NCI-H345 treated with DMSO at 0.1 percent for 48 hours (cell line): Measurements from ENCODE around the gene CFAP97.
A peak's percentile ranks its signal among the peaks of the same experiment; 100 is the strongest.
"Not testable (repeated sequence)": the region's sequence is repeated elsewhere in the genome, so short reads cannot be mapped to it uniquely, and the experiment has no call there.

Experiments used
- DNase-seq: peaks from one replicate; lab custom pipeline; 2025; ENCODE audit not compliant: unreplicated experiment; lab: John Stamatoyannopoulos, UW

CFAP97 gene

GRCh38 chr4:185142912-185143600, 60.7 kb downstream of the CFAP97 start, which contains the start of gene SLC25A4:
TSS of gene SLC25A4 (plus strand) at chr4:185143266. CDS start at chr4:185143373, 107 bp downstream.
- peak; percentile 61 for DNase-seq

GRCh38 chr4:185142564-185142911, 61.3 kb downstream of the CFAP97 start:
- peak; percentile 3 for DNase-seq

DNA sequence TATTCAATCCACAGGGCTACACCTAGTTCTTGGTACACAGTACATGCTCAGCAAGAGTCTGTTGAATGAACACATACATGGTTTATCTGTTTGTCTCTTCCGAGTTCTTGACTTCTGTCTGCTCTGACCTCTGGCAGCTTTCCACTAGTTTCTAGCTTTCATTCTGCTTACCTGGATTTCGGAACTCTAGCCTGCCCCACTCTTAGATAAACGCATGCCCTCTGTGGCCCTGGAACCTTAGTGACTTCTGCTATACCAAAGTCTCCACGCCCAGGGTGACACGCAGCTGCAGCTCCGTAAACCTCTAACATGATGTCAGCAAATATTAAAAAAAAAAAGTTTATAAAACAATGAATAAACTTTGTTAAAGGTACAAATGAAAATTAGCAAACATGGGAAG, 62.0 kb downstream of the CFAP97 start:
- DNase-seq, result no peak

- no peak for DNase-seq
Measured at GRCh38 chr4:185139736-185140135, 64.1 kb downstream of the CFAP97 start.

DNA sequence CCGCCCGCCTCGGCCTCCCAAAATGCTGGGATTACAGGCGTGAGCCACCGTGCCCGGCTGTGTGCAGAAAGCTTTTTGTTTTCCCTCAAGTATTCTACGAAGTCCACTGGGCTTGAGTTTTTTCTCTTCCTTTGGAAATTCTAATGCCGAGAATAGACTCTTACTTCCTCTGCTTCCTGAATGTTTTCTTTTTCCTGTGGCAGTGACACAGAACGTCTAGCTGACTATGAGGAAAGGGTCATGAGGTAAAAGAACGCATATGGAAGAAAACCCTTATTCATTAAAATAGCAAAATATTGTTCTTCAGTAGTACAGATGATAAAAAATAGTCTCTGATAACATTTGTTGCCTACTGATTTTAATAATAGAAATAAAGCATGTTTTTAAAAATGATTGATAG, 65.6 kb downstream of the CFAP97 start:
- DNase-seq, result no peak

- no peak for DNase-seq
Measured at GRCh38 chr4:185137233-185137925, 66.4 kb downstream of the CFAP97 start.

DNA sequence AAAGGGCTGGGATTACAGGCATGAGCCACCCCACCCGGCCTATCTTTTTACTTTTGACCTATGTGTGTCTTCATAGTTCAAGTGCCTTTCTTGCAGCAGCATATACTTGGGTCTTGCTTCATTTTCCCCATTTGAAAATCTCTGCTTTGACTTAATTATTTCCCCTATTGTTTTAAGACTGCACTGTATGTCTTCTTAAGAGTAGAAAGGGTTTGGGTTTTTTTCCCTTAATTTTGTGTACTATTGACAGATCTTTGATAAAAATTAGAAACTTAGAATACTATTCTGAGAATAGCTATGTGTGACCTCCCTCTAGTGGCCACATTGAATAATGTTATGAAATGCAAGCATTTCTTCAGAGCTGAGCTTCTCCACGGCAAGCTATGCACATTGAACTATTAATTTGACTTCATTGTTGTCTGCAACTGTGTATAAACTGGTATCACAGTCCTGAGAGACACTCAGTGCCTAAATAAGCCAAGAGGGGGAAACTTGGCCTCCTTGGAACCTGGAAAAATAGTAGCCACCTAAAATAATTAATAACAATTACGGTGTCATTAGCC, 69.4 kb downstream of the CFAP97 start:
- peak; percentile 33 for DNase-seq

- DNase-seq, result no peak
Measured at GRCh38 chr4:185128272-185129119, 75.3 kb downstream of the CFAP97 start.

- DNase-seq, result peak; percentile 15
Measured at GRCh38 chr4:185127021-185127925, 76.5 kb downstream of the CFAP97 start.

DNA sequence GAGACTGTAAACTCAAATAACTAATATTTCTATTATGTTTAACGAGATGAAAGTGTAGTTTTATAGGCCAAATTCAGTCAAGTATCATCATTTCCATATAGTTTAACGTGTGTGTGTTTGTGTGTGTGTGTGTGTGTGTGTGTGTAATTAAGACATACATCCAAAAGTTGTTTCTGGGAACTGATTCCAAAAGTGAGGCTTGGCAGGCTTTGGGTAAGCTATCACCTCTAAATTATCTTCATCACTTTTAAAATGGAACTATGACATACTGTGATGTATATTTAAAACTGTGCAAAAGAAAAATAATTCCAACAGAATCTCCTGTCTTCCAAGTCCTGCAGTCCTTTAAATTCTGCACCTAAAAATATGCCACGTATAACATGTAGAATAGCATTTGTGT, 79.8 kb downstream of the CFAP97 start:
- no peak for DNase-seq

GRCh38 chr4:185122681-185123345, 81.0 kb downstream of the CFAP97 start:
- no peak for DNase-seq

- no peak for DNase-seq
Measured at GRCh38 chr4:185120631-185120946, 83.2 kb downstream of the CFAP97 start.

- DNase-seq, result no peak
Measured at GRCh38 chr4:185119927-185120630, 83.7 kb downstream of the CFAP97 start.

DNA sequence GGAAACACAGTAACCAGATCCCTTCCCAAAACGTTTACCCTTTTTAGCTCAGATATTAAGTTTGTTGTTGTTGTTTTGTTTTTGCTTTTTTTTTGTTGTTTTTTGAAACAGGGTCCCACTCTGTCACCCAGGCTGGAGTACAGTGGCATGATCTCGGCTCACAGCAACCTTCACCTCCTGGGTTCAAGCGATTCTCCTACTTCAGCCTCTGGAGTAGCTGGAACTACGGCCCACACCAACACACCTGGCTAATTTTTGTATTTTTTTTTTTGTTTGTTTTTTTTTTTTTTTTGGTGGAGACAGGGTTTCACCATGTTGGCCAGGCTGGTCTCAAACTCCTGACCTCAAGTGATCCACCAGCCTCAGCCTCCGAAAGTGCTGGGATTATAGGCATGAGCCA, 84.3 kb downstream of the CFAP97 start:
- DNase-seq, result not testable (repeated sequence)

DNA sequence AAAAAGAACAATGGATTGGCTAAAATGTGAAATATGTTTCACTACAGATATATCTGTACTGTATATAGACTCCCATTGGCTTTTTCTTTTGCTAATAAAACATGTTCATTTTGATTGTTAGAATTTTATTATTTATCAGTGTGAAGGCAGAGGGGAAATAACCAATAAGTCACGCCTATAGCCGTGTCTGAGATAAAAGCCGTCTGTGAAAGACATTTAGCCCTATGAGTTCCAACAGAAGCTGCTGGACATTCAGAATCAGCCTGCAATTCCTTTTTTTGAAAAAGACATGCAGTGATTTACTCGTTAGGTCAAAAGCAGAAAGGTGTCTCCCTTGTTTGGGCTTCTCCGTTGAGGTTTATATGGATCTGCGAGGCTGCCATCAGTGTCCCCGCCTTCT, 84.9 kb downstream of the CFAP97 start:
- DNase-seq, result no peak

GRCh38 chr4:185117300-185117934, 86.4 kb downstream of the CFAP97 start:
- DNase-seq, result no peak

DNA sequence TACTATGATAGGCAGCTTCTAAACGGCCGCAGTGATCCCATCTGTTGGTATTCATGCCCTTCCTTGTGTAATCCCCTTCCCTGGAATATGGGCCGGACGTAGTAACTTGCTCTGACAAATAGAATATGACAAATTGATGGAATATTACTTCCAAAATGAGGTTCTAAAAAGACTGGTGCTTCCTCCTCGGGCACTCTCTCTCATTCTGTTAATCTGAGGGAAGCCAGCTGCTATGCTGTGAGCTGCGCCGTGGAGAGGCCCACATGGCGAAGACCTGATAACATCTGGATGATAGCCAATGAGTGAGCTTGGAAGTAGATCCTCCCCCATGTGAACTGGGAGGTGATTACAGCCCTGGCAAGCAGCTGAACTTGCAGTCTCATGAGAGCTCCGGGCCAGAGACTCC, 88.0 kb downstream of the CFAP97 start:
- no peak for DNase-seq

- DNase-seq, result no peak
Measured at GRCh38 chr4:185113340-185113739, 90.5 kb downstream of the CFAP97 start.

GRCh38 chr4:185112104-185112503, 91.7 kb downstream of the CFAP97 start:
- DNase-seq, result no peak
